HepG2 (cell line): ENCODE measurements around the gene CNTNAP1. TPM values are rescaled to one million over a fixed set of nuclear protein-coding genes. Genes with fewer than 3 reads are reported as not detected.

Experiments
- ARNT2 ChIP-seq: sonication (generic); formaldehyde crosslinking; IDR thresholded peaks from 2 replicates; pipeline ENCODE4 v1.8.0; 2022; ENCODE audit warnings: mild to moderate bottlenecking, low read depth, missing genetic modification reagents, moderate library complexity
- FOXM1 ChIP-seq: sonication (generic); formaldehyde crosslinking; IDR thresholded peaks from 2 replicates; pipeline ENCODE4 v1.5.0; 2020; ENCODE audit warnings: missing genetic modification reagents
- KAT8 ChIP-seq: IDR thresholded peaks from 2 replicates; pipeline ENCODE4 v1.6.1; 2016; ENCODE audit warnings: missing genetic modification reagents, missing compliant biosample characterization
- PCBP1 ChIP-seq: fragments of 200-400 bp; formaldehyde crosslinking; IDR thresholded peaks from 2 replicates; pipeline ENCODE4 v1.6.1; 2017; ENCODE audit warnings: mild to moderate bottlenecking, low read depth, low read length, borderline replicate concordance
- REXO4 ChIP-seq: sonication (generic); formaldehyde crosslinking; IDR thresholded peaks from 2 replicates; pipeline ENCODE4 v1.8.0; 2022; ENCODE audit warnings: missing genetic modification reagents, mild to moderate bottlenecking, borderline replicate concordance
- TCF12 ChIP-seq, 2 experiments: fragments of 450-650 bp in 1 of 2; sonication (generic) in 1 of 2; formaldehyde crosslinking in 1 of 2; IDR thresholded peaks; 2 replicates each; pipeline versions ENCODE4 v1.6.1 to v1.8.0; 2017 to 2022; ENCODE audit warnings: antibody characterized with exemption in 1 of 2, mild to moderate bottlenecking in 1 of 2, missing genetic modification reagents in 1 of 2, moderate library complexity in 1 of 2
- ZNF292 ChIP-seq: sonication (generic); formaldehyde crosslinking; IDR thresholded peaks from 2 replicates; pipeline ENCODE4 v1.8.1; 2022; ENCODE audit warnings: mild to moderate bottlenecking, low read depth, missing genetic modification reagents, borderline replicate concordance
- ZNF318 ChIP-seq: sonication (generic); formaldehyde crosslinking; IDR thresholded peaks from 2 replicates; pipeline ENCODE4 v1.4.0; 2020; ENCODE audit warnings: mild to moderate bottlenecking, missing genetic modification reagents
- ZNF33B ChIP-seq: sonication (generic); formaldehyde crosslinking; IDR thresholded peaks from 2 replicates; pipeline ENCODE4 v1.5.1; 2020; ENCODE audit warnings: mild to moderate bottlenecking, missing genetic modification reagents
- ZNF766 ChIP-seq: sonication (generic); formaldehyde crosslinking; IDR thresholded peaks from 2 replicates; pipeline ENCODE4 v1.5.0; 2020; ENCODE audit warnings: missing genetic modification reagents, borderline replicate concordance
- polyA plus RNA-seq, 8 experiments: library from polyadenylated mRNA; depleted of rRNA in 3 of 8; stranded (reverse) in 7 of 8; unstranded in 1 of 8; fragments of >200 nt; fragmentation: Illumina TruSeq in 4 of 8; extraction: Trizol in 4 of 8; gene quantifications; 2 replicates each; pipeline versions ENCODE4 v1.2.1 to v1.2.3, GENCODE V29; 2011 to 2016; ENCODE audit warnings: low read depth in 4 of 8, missing spikeins in 1 of 8, mixed read lengths in 1 of 8; ENCODE audit not compliant: insufficient read depth in 1 of 8
- total RNA-seq, 5 experiments: library from RNA; depleted of rRNA; stranded (reverse); fragments of >200 nt; fragmentation: Illumina TruSeq; extraction: Trizol; gene quantifications; 2 replicates each; pipeline ENCODE4 v1.2.3, GENCODE V29; 2016; ENCODE audit warnings: low read depth in 1 of 5
- TF ChIP-seq, protein P1 (sequence below): IDR thresholded peaks from 2 replicates; pipeline ENCODE4 v1.6.1; 2018; ENCODE audit warnings: missing genetic modification reagents
- TF ChIP-seq, protein P2 (sequence below): IDR thresholded peaks from 2 replicates; pipeline ENCODE4 v1.6.1; 2016; ENCODE audit warnings: low read depth, control low read depth
- TF ChIP-seq, protein P3 (sequence below): sonication (generic); formaldehyde crosslinking; IDR thresholded peaks from 2 replicates; pipeline ENCODE4 v1.9.0; 2021; ENCODE audit warnings: missing genetic modification reagents, borderline replicate concordance

The CNTNAP1 gene
- total and polyA plus RNA-seq, 2 of the 13 experiments (the other 11 are each of a cell fraction or from before 2014, with no cell fraction given): 4.5 to 7.7 TPM

GRCh38 chr17:42677012-42677857 lies 5.1 kb upstream of the CNTNAP1 start (continued):
- TF ChIP-seq ZNF318 (CRISPR knock-in tag) (no peak), REXO4 (CRISPR knock-in tag) (no peak), TCF12 (IDR thresholded peaks at IDR 0.05) (no peak), TCF12 (CRISPR knock-in tag; IDR thresholded peaks at IDR 0.05) (no peak), ZNF766 (CRISPR knock-in tag) (no peak), KAT8 (CRISPR knock-in tag) (no peak; the same call in none of the 2 replicates), PCBP1 (no peak), ZNF292 (no peak), FOXM1 (CRISPR knock-in tag) (no peak), ZNF33B (CRISPR knock-in tag) (no peak), ARNT2 (CRISPR knock-in tag) (no peak)
- TF ChIP-seq, protein P1, sequence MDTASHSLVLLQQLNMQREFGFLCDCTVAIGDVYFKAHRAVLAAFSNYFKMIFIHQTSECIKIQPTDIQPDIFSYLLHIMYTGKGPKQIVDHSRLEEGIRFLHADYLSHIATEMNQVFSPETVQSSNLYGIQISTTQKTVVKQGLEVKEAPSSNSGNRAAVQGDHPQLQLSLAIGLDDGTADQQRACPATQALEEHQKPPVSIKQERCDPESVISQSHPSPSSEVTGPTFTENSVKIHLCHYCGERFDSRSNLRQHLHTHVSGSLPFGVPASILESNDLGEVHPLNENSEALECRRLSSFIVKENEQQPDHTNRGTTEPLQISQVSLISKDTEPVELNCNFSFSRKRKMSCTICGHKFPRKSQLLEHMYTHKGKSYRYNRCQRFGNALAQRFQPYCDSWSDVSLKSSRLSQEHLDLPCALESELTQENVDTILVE: no peak
- TF ChIP-seq, protein P2, sequence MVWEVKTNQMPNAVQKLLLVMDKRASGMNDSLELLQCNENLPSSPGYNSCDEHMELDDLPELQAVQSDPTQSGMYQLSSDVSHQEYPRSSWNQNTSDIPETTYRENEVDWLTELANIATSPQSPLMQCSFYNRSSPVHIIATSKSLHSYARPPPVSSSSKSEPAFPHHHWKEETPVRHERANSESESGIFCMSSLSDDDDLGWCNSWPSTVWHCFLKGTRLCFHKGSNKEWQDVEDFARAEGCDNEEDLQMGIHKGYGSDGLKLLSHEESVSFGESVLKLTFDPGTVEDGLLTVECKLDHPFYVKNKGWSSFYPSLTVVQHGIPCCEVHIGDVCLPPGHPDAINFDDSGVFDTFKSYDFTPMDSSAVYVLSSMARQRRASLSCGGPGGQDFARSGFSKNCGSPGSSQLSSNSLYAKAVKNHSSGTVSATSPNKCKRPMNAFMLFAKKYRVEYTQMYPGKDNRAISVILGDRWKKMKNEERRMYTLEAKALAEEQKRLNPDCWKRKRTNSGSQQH (CRISPR knock-in tag): no peak
- TF ChIP-seq, protein P3, sequence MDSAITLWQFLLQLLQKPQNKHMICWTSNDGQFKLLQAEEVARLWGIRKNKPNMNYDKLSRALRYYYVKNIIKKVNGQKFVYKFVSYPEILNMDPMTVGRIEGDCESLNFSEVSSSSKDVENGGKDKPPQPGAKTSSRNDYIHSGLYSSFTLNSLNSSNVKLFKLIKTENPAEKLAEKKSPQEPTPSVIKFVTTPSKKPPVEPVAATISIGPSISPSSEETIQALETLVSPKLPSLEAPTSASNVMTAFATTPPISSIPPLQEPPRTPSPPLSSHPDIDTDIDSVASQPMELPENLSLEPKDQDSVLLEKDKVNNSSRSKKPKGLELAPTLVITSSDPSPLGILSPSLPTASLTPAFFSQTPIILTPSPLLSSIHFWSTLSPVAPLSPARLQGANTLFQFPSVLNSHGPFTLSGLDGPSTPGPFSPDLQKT (CRISPR knock-in tag): no peak
